ENCODE results near the gene TPCN1.

The TPCN1 gene

DNA sequence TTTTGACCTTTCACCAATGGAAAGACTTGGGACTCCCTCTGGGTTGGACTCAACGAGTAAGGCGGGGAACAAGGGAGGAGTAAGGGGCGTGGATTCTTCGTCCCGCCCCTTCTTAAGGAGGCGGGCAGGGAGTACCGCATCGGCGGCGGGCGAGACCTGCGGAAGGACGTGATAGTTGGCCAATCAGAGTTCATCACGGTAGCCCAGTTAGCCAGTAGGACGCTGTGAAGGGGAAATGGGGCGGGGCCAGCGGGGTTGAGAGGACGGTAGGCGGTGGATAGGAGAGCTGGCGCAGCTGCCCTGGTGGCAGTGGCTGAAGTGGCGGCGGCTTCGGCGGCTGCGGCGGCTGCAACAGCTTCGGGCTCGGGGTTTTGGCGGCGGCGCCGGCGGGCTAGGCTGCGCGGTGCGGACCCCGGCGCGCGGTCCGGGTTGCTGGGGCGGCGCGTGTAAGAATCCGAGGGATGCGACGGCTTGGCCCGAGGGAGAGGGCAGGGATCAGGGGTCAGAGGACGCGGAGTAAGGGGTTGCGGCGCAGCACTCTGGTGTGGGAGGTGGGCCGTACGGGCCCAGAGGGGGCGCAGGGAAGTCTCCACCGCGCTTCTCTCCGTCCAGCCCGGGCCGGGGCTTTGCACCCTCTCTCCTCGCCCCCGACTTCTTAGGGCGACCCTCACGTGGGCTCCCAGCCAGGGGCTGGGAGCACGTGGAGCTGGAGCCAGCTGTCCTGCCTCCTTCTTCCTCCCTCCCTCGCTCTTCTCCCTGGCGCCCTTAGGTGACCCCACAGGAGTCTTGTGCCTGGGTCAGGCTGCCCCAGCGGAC is at the start of gene TPCN1:
TPCN1 (plus strand) TSS at position 284 of the 816 bp plus-strand sequence. CDS start 5,389 bp downstream, outside the sequence.
- peak within 1 kb of the TSS; percentile 67 for H2AFZ ChIP-seq (ENCODE audit: low read depth, low read length)
- no peaks in the 10 kb centered on the region for H3K9me3 ChIP-seq (ENCODE audit: low read length)
- H3K27me3 ChIP-seq (ENCODE audit: insufficient read depth, low read length) = no peaks in the 10 kb centered on the region
- no peaks in the 10 kb centered on the region for H3K36me3 ChIP-seq (ENCODE audit: insufficient read depth, low read length)
- peaks cover 19% of the 10 kb centered on the region for H3K4me1 ChIP-seq (ENCODE audit: insufficient read depth, low read length)
- H3K4me3 ChIP-seq (ENCODE audit: low read length) = peak within 1 kb of the TSS; percentile 64

DNA sequence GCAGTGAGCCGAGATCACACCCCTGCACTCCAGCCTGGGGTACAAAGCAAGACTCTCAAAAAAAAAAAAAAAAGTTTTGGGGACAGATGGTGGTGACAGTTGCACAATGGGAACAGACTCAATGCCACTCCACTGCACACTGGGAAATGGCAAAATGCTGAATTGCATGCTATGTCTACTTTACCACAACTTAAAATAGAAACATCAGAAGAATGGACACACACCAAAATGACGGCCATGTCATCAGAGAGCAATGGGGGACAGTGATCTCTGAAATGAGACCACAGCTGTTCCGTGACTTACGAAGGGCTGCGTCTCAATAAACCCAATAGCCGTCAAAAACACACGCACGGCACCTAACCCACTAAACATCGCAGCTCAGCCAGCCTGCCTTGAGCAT is 49.7 kb upstream of the TPCN1 start:
- peaks cover under 1% of the 10 kb centered on the region for H3K9me3 ChIP-seq (ENCODE audit: low read length)
- no peaks in the 10 kb centered on the region for H3K27me3 ChIP-seq (ENCODE audit: insufficient read depth, low read length)
- H3K36me3 ChIP-seq (ENCODE audit: insufficient read depth, low read length) = peaks cover 65% of the 10 kb centered on the region
- H2AFZ ChIP-seq (ENCODE audit: low read depth, low read length) = no peak overlapping the region
- H3K4me1 ChIP-seq (ENCODE audit: insufficient read depth, low read length) = no peaks in the 10 kb centered on the region
- H3K4me3 ChIP-seq (ENCODE audit: low read length) = no peak overlapping the region

DNA sequence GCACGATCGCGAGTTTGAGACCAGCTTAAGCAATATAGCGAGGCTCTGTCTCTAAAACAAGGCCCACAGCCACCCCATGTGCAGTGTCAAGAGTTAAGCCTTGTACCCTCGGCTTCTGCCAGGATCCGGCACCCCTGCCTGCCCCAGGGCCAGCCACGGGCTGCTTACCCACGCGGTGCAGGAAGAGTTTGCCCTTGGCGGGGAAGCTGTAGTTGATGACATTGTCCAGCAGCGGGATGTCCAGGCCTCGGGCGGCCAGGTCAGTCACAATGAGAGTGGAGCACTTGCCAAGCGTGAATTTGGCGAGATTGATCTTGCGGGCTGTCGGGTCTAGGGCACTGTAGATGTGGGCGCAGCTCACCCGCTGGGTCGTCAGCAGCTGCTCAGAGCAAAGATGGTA is 49.1 kb upstream of the TPCN1 start:
- peaks cover 7% of the 10 kb centered on the region for H3K9me3 ChIP-seq (ENCODE audit: low read length)
- H2AFZ ChIP-seq (ENCODE audit: low read depth, low read length) = no peak overlapping the region
- H3K4me1 ChIP-seq (ENCODE audit: insufficient read depth, low read length) = no peaks in the 10 kb centered on the region
- no peak overlapping the region for H3K4me3 ChIP-seq (ENCODE audit: low read length)
- no peaks in the 10 kb centered on the region for H3K27me3 ChIP-seq (ENCODE audit: insufficient read depth, low read length)
- peaks cover 66% of the 10 kb centered on the region for H3K36me3 ChIP-seq (ENCODE audit: insufficient read depth, low read length)

DNA sequence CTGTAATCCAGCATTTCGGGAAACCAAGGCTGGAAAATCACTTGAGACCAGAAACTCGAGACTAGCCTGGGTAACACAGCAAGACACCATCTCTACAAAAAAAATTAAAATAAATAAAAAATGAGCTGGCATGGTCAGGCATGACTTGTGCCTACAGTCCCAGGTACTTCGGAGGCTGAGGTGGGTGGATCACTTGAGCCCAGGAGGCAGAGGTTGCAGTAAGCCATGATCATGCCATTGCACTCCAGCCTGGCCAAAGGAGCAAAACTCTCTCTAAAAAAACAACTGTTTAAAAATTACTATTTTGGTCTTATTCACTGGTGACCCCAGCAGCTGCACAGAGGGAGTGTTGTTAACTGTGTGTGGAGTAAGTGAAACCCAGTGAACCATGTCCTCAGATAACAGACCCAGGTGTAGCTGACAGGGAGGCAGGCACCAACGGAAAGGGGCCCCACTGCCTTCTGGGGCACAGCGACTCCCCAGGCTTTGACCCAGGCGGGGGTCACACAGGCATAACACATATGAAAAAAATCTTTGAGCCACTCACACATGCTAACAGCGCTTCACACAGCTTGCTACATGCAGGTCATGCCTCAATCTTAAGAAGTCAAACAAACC is 48.1 kb upstream of the TPCN1 start:
- Histone ChIP-seq H3K4me1 (ENCODE audit: insufficient read depth, low read length) (no peaks in the 10 kb centered on the region), H3K9me3 (ENCODE audit: low read length) (peaks cover 16% of the 10 kb centered on the region), H3K27me3 (ENCODE audit: insufficient read depth, low read length) (no peaks in the 10 kb centered on the region), H3K4me3 (ENCODE audit: low read length) (no peak overlapping the region), H2AFZ (ENCODE audit: low read depth, low read length) (no peak overlapping the region), H3K36me3 (ENCODE audit: insufficient read depth, low read length) (peaks cover 67% of the 10 kb centered on the region)

DNA sequence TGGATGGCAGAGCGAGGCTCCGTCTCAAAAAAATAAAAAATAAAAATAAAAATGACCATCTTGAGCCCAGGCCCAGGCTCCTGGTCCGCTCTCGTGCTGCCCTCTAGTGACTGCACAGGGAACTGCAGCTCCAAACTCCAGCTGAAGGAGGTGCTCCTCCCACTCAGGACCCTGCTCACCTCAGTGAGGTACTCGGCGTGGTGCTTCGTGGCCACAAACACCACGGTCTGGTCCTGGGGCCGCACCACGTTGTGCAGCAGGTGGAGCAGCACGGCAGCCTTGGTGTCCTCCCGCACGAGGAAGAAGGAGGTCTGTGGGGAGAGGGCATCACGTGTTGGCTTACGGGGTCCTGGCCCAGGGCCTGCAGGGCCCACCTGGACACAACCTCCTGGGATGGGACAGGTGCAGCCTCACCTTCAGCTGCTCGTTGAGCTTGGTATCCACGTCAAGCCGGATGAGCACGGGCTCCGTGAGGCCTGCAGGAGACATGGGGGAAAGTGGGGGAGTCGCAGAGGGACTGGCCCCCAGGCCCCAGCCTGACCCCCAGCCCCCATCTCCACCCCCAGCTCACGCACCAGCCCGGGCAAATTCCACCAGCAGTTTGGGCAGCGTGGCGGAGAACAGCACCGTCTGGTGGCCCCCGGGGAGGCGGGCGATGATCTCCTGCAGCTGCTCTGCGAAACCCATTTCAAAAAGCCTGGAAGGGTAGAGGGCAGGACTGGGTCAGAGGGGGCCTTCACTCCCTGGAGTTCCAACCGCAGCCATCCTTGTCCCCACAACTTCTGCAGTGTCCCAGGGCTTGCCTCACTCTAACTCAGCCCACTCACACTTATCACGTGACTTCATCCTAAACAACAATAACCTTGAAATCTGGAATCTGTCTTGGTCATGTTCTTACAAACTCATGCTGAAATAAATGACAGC is 46.5 kb upstream of the TPCN1 start:
- Histone ChIP-seq H3K4me1 (ENCODE audit: insufficient read depth, low read length) (no peaks in the 10 kb centered on the region), H3K27me3 (ENCODE audit: insufficient read depth, low read length) (no peaks in the 10 kb centered on the region), H2AFZ (ENCODE audit: low read depth, low read length) (no peak overlapping the region), H3K9me3 (ENCODE audit: low read length) (peaks cover 19% of the 10 kb centered on the region), H3K36me3 (ENCODE audit: insufficient read depth, low read length) (peaks cover 71% of the 10 kb centered on the region), H3K4me3 (ENCODE audit: low read length) (no peak overlapping the region)

DNA sequence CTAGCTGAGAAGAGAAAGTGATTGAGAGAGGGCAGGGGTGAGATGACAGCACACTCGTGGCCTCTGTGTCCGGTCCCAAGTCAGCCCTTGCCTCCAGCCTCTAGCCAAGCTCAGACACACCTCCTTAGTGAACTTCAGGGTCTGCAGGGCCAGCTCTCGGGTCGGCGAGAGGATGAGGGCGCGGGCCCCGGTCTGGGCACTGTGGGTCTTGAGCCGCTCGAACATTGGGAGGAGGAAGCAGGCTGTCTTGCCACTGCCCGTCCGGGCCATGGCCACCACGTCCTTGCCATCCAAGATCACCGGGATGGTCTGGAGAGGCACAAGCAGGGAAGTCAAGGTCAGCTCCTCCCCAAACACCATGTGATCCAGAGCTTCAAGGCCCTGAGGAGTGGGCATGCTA is 42.2 kb upstream of the TPCN1 start:
- H3K4me3 ChIP-seq (ENCODE audit: low read length) = no peak overlapping the region
- H3K4me1 ChIP-seq (ENCODE audit: insufficient read depth, low read length) = no peaks in the 10 kb centered on the region
- peaks cover 59% of the 10 kb centered on the region for H3K36me3 ChIP-seq (ENCODE audit: insufficient read depth, low read length)

DNA sequence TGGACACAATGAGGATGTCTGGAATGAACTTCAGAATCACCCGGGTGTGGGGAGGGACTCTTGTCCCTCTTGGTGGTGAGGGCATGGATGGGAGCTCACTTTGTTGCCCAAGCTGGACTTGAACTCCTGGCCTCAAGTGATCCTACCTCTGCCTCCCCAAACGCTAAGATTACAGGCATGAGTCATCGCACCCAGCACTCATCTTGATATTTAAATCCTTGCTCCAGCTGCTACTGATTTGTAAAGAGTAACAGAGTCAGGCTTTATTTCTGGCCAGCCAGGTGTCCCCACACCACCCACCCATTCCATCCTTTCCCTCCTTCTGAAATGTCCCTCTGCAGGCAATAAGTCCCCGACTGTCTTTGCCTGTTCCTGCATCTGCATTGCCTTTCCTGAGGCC is 40.9 kb upstream of the TPCN1 start:
- Histone ChIP-seq H3K27me3 (ENCODE audit: insufficient read depth, low read length) (no peaks in the 10 kb centered on the region), H2AFZ (ENCODE audit: low read depth, low read length) (no peak overlapping the region), H3K4me1 (ENCODE audit: insufficient read depth, low read length) (peaks cover 4% of the 10 kb centered on the region), H3K36me3 (ENCODE audit: insufficient read depth, low read length) (peaks cover 56% of the 10 kb centered on the region), H3K4me3 (ENCODE audit: low read length) (no peak overlapping the region), H3K9me3 (ENCODE audit: low read length) (peaks cover 19% of the 10 kb centered on the region)

More for the DNA sequence above, 42.2 kb upstream of the TPCN1 start:
- Histone ChIP-seq H2AFZ (ENCODE audit: low read depth, low read length) (no peak overlapping the region), H3K9me3 (ENCODE audit: low read length) (peaks cover 19% of the 10 kb centered on the region), H3K27me3 (ENCODE audit: insufficient read depth, low read length) (no peaks in the 10 kb centered on the region)

DNA sequence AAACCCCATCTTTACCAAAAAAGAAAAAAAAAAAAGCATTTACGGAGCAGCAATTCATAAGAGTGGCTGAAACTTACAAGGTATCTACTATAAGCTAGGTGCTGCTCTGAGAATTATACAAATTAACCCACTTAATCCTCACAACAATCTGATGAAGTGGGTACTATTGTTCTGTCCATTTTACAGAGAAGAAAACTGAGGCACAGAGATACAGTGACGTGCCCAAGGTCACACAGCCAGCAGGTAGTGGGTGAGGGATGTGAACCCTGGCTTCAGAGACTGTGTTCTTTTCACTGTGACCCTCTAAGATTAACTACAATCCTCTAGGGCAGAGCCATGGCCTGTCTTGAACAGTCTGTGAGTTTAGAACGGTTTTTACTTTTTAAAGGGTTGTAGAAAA is 39.3 kb upstream of the TPCN1 start:
- H3K9me3 ChIP-seq (ENCODE audit: low read length) = peaks cover 14% of the 10 kb centered on the region
- no peak overlapping the region for H3K4me3 ChIP-seq (ENCODE audit: low read length)
- H3K36me3 ChIP-seq (ENCODE audit: insufficient read depth, low read length) = peaks cover 50% of the 10 kb centered on the region
- no peak overlapping the region for H2AFZ ChIP-seq (ENCODE audit: low read depth, low read length)
- H3K4me1 ChIP-seq (ENCODE audit: insufficient read depth, low read length) = peaks cover 15% of the 10 kb centered on the region
- H3K27me3 ChIP-seq (ENCODE audit: insufficient read depth, low read length) = no peaks in the 10 kb centered on the region

DNA sequence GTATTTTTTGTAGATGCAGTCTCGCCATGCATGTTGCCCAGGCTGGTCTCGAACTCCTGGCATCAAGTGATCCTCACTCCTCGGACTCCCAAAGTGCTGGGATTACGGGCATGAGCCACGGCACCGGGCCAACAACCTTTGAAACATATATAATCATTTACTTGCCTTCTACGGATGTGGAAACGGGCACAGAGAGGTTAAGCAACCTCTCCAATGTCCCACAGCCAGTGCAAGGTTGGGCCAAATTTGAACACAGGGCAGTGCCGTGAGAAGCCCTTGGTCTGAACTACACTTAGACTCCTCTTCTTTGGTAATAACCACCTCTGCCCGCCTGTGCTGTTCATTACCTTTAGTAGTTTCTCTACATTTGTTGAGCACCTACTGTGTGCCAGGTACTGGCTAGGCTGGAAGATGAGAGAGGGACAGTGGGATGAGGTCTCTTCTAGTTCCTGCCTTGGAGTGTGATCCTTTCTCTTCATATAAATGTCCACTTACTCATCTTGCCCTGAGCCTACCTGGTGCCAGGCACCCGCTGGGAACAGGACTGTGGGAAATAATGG is 38.2 kb upstream of the TPCN1 start:
- Histone ChIP-seq H3K36me3 (ENCODE audit: insufficient read depth, low read length) (peaks cover 39% of the 10 kb centered on the region), H3K4me3 (ENCODE audit: low read length) (no peak overlapping the region), H3K27me3 (ENCODE audit: insufficient read depth, low read length) (no peaks in the 10 kb centered on the region)

DNA sequence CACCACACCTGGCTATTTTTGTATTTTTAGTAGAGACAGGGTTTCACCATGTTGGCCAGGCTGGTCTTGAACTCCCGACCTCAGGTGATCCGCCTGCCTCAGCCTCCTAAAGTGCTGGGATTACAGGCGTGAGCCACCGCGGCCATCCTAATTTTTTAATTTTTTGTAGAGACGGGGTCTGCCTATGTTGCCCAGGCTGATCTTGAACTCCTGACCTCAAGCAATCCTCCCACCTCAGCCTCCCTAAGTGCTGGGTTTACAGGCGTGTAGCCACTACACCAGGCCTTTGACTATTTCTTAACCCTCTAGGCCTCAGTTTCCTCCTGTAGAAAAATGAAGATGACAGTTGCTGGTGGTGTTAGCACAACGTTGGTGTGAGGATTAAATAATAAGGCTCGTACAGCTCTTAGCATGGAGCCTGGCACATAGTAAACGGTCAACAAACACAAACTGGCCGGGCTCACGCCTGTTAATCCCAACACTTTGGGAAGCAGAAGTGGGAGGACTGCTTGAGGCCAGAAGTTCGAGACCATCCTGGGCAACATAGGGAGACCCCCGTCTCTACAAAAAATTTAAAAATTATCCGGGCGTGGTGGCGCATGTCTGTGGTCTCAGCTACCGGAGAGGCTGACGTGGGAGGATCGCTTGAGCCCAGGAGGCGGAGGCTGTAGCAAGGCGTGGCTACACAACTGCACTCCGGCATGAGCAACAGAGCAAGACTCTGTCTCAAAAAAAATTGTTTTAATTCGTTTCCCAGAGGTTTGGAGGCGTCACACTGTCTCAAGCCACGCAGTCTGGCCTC is 37.0 kb upstream of the TPCN1 start:
- Histone ChIP-seq H3K36me3 (ENCODE audit: insufficient read depth, low read length) (peaks cover 31% of the 10 kb centered on the region), H3K27me3 (ENCODE audit: insufficient read depth, low read length) (no peaks in the 10 kb centered on the region), H3K4me1 (ENCODE audit: insufficient read depth, low read length) (peaks cover 15% of the 10 kb centered on the region), H3K9me3 (ENCODE audit: low read length) (no peaks in the 10 kb centered on the region), H2AFZ (ENCODE audit: low read depth, low read length) (peak overlapping the region; percentile 86), H3K4me3 (ENCODE audit: low read length) (peak overlapping the region; percentile 85)

More for the DNA sequence above, 38.2 kb upstream of the TPCN1 start:
- no peak overlapping the region for H2AFZ ChIP-seq (ENCODE audit: low read depth, low read length)
- peaks cover 15% of the 10 kb centered on the region for H3K4me1 ChIP-seq (ENCODE audit: insufficient read depth, low read length)
- H3K9me3 ChIP-seq (ENCODE audit: low read length) = peaks cover 2% of the 10 kb centered on the region

DNA sequence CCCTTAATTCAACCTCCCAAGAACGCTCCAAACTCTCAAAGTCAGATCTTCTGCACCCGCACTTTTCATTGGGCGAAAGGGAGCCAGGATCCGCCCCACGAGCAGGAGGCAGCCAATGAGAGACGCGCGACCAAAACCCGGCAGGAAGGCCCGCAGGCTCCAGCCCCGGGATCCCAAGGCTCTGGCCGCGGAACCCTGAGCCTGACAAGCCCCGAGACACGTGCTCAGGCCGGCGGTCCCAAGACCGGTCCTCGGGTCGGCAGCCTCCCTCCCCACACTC is 36.4 kb upstream of the TPCN1 start:
- Histone ChIP-seq H3K27me3 (ENCODE audit: insufficient read depth, low read length) (no peaks in the 10 kb centered on the region), H3K4me1 (ENCODE audit: insufficient read depth, low read length) (peaks cover 15% of the 10 kb centered on the region), H3K4me3 (ENCODE audit: low read length) (peak overlapping the region; percentile 85), H3K9me3 (ENCODE audit: low read length) (no peaks in the 10 kb centered on the region), H2AFZ (ENCODE audit: low read depth, low read length) (peak overlapping the region; percentile 86), H3K36me3 (ENCODE audit: insufficient read depth, low read length) (peaks cover 28% of the 10 kb centered on the region)
